MM.1S (cell line): ENCODE results near the gene PITPNM3.

Experiments used
- EZH2phosphoT487 ChIP-seq: fragments of 300-600 bp; sonication (generic); IDR thresholded peaks from 2 replicates; pipeline ENCODE4 v1.6.1; 2018; ENCODE audit warnings: antibody characterized with exemption, low read length
- TF ChIP-seq, protein P1 (sequence below): fragments of 300-600 bp; sonication (generic); IDR thresholded peaks from 2 replicates; pipeline ENCODE4 v1.5.1; 2016; ENCODE audit warnings: antibody characterized with exemption, low read length, mixed read lengths

DNA sequence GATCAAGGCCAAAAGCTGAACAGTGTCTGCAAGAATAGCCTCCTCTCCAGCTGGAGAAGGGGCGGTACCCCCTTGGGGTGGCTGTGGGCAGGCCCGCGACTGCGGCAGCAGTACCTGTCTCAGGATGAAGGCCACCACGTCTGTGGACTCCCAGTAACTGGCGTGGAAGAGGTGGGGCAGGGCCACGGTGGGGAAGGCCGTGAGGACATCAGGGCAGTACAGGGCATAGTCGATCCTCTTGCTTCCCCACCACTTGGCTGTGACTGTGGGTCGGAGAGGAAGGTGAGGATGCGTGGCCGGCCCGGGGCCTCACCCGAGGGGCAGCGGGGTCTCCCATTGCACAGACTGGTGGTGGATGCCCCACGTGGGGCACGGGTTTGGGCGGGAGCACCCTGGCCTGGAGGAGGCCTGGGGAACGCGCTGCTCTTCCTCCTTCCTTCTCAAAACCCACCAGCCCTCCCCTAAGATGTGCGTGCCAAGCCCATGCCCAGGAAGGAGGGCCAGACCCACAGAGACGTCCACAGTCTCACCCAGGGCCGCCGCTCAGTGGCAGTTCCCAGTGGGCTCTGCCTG is 86.1 kb downstream of the PITPNM3 start:
- no peak for TF ChIP-seq EZH2phosphoT487
- TF ChIP-seq, protein P1, sequence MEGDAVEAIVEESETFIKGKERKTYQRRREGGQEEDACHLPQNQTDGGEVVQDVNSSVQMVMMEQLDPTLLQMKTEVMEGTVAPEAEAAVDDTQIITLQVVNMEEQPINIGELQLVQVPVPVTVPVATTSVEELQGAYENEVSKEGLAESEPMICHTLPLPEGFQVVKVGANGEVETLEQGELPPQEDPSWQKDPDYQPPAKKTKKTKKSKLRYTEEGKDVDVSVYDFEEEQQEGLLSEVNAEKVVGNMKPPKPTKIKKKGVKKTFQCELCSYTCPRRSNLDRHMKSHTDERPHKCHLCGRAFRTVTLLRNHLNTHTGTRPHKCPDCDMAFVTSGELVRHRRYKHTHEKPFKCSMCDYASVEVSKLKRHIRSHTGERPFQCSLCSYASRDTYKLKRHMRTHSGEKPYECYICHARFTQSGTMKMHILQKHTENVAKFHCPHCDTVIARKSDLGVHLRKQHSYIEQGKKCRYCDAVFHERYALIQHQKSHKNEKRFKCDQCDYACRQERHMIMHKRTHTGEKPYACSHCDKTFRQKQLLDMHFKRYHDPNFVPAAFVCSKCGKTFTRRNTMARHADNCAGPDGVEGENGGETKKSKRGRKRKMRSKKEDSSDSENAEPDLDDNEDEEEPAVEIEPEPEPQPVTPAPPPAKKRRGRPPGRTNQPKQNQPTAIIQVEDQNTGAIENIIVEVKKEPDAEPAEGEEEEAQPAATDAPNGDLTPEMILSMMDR: no peak
